H1 (cell line): ENCODE results near the gene KLRF1. TPM values are rescaled to one million over a fixed set of nuclear protein-coding genes. Genes with fewer than 3 reads are reported as not detected.

Experiments
- polyA plus RNA-seq, 7 experiments: library from polyadenylated mRNA; depleted of rRNA in 3 of 7; stranded (reverse) in 5 of 7; unstranded in 2 of 7; fragments of >200 nt in 5 of 7; fragments of 200-250 nt in 2 of 7; gene quantifications; 1 replicate in 5 of 7; 2 replicates in 1 of 7; 4 replicates in 1 of 7; pipeline versions ENCODE4 v1.2.1 to v1.2.3, GENCODE V29; 2011 to 2013; ENCODE audit warnings: missing spikeins in 2 of 7, mixed read lengths in 2 of 7
- total RNA-seq: library from RNA; stranded (reverse); fragmentation: NEBNext Ultra II Directional; extraction: Animal tissue kit (Norgen Biotek cat#: 25700); gene quantifications from 2 replicates; pipeline ENCODE4 v1.2.1, GENCODE V29; 2021
- TF ChIP-seq, protein P1 (sequence below): IDR thresholded peaks from 2 replicates; pipeline ENCODE4 v1.6.1; 2012; ENCODE audit warnings: low read length, inconsistent platforms

Gene KLRF1
- total and polyA plus RNA-seq, 2 of the 8 experiments (the other 6 are each of a cell fraction or from before 2014, with no cell fraction given), result not detected

DNA sequence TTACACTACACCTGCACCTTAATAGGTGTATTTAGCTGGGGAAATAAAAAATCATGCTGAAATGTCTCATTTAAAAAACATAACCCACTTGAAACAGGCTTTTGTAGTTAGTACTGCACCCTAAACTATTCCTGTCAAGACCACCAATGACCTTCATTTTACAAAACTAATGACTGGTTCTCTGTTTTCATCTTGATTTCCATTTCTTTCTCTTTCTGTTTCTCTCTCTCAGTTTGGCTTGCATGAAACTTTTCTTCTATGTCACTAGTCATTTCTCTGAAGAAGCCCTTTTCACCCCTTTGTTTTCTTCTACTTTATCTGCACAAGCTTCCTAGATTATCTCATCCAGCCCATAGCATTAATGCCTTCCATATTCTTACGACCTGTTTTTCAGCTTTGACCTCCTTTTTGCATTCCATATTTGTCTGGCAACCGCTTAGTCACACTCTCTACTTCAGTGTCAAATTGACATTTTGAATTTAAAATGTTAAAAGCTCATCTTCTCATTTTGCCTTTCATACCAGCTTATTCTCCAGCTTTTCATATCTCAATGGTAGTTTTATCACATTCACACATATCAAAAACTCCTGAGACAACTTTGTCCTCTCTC, 32.7 kb upstream of the KLRF1 start (continued):
- TF ChIP-seq, protein P1, sequence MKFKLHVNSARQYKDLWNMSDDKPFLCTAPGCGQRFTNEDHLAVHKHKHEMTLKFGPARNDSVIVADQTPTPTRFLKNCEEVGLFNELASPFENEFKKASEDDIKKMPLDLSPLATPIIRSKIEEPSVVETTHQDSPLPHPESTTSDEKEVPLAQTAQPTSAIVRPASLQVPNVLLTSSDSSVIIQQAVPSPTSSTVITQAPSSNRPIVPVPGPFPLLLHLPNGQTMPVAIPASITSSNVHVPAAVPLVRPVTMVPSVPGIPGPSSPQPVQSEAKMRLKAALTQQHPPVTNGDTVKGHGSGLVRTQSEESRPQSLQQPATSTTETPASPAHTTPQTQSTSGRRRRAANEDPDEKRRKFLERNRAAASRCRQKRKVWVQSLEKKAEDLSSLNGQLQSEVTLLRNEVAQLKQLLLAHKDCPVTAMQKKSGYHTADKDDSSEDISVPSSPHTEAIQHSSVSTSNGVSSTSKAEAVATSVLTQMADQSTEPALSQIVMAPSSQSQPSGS, result no peak
